GM21717 (cell line): ENCODE results near the gene SPI1.
"Not testable (repeated sequence)": the region's sequence is repeated elsewhere in the genome, so short reads cannot be mapped to it uniquely, and the experiment has no call there.

Experiments used
- ATAC-seq: cut with Tn5 transposase; IDR thresholded peaks from one replicate; pipeline ENCODE4 v1.9.1; 2021; ENCODE audit warnings: mild to moderate bottlenecking, moderate library complexity; ENCODE audit not compliant: unreplicated experiment

Gene SPI1

GRCh38 chr11:47342854-47343253 is 35.5 kb downstream of the SPI1 start:
- no peak for ATAC-seq

- ATAC-seq = no peak
Observed at GRCh38 chr11:47342036-47342803, 36.1 kb downstream of the SPI1 start.

- no peak for ATAC-seq
Observed at GRCh38 chr11:47340980-47341775, 37.2 kb downstream of the SPI1 start.

GRCh38 chr11:47340010-47340409 is 38.3 kb downstream of the SPI1 start:
- ATAC-seq = no peak

GRCh38 chr11:47338396-47339241 is 39.7 kb downstream of the SPI1 start:
- no peak for ATAC-seq

- ATAC-seq = no peak
Observed at GRCh38 chr11:47337229-47337924, 41.0 kb downstream of the SPI1 start.

GRCh38 chr11:47336595-47336994 is 41.8 kb downstream of the SPI1 start:
- no peak for ATAC-seq

- no peak for ATAC-seq
Observed at GRCh38 chr11:47335733-47336132, 42.6 kb downstream of the SPI1 start.

GRCh38 chr11:47334699-47335411 is 43.5 kb downstream of the SPI1 start:
- not testable (repeated sequence) for ATAC-seq

- ATAC-seq = no peak
Observed at GRCh38 chr11:47333886-47334443, 44.4 kb downstream of the SPI1 start.

GRCh38 chr11:47333526-47333845 is 44.9 kb downstream of the SPI1 start:
- ATAC-seq = no peak

- no peak for ATAC-seq
Observed at GRCh38 chr11:47332791-47333525, 45.4 kb downstream of the SPI1 start.

GRCh38 chr11:47332303-47332711 is 46.0 kb downstream of the SPI1 start:
- ATAC-seq = no peak

GRCh38 chr11:47331454-47332302 is 46.7 kb downstream of the SPI1 start:
- ATAC-seq = no peak

GRCh38 chr11:47329987-47330931 is 48.1 kb downstream of the SPI1 start:
- no peak for ATAC-seq

- no peak for ATAC-seq
Observed at GRCh38 chr11:47329431-47329986, 48.8 kb downstream of the SPI1 start.
